Neuronal stem cell (in vitro differentiated cells): Measurements from ENCODE around the gene CYP1A2.
A peak's percentile ranks its signal among the peaks of the same experiment; 100 is the strongest.

Experiments used
- DNase-seq: peaks from one replicate; pipeline ENCODE4 v3.0.0-alpha.2; 2013; ENCODE audit warnings: low spot score
- H2AFZ ChIP-seq: one replicate; pipeline ENCODE4 v1.6.1; 2013; ENCODE audit warnings: mild to moderate bottlenecking, low read length, inconsistent platforms
- H2AK5ac ChIP-seq: 2 replicates; pipeline ENCODE4 v1.6.1; 2013; ENCODE audit warnings: low read depth, mild to moderate bottlenecking, inconsistent platforms, low read length, moderate library complexity, mixed read lengths
- H2BK120ac ChIP-seq: 2 replicates; pipeline ENCODE4 v1.6.1; 2013; ENCODE audit warnings: low read depth, mild to moderate bottlenecking, inconsistent platforms, low read length, moderate library complexity, mixed read lengths
- H2BK12ac ChIP-seq: one replicate; pipeline ENCODE4 v1.6.1; 2013; ENCODE audit warnings: low read length, inconsistent platforms
- H2BK15ac ChIP-seq: 2 replicates; pipeline ENCODE4 v1.6.1; 2013; ENCODE audit warnings: mild to moderate bottlenecking, low read length, inconsistent platforms, mixed read lengths
- H2BK5ac ChIP-seq: one replicate; pipeline ENCODE4 v1.6.1; 2013; ENCODE audit warnings: inconsistent platforms, mild to moderate bottlenecking, low read length, moderate library complexity
- H3K14ac ChIP-seq: one replicate; pipeline ENCODE4 v1.6.1; 2013; ENCODE audit warnings: low read length, inconsistent platforms
- H3K18ac ChIP-seq: 2 replicates; pipeline ENCODE4 v1.6.1; 2013; ENCODE audit warnings: low read length, inconsistent platforms
- H3K23ac ChIP-seq: 2 replicates; pipeline ENCODE4 v1.6.1; 2013; ENCODE audit warnings: low read depth, mild to moderate bottlenecking, mixed read lengths, low read length, inconsistent platforms; ENCODE audit not compliant: poor library complexity
- H3K27ac ChIP-seq: replicated peaks from 3 replicates; pipeline ENCODE4 v1.5.1; 2013; ENCODE audit warnings: low read length, inconsistent platforms
- H3K27me3 ChIP-seq, 3 experiments: 2 replicates each; pipeline ENCODE4 v1.6.1; 2013; ENCODE audit warnings: low read length in 3 of 3, mild to moderate bottlenecking in 2 of 3, inconsistent platforms in 1 of 3, low read depth in 1 of 3, mixed read lengths in 1 of 3, moderate library complexity in 1 of 3; ENCODE audit not compliant: control insufficient read depth in 3 of 3, insufficient read depth in 3 of 3
- H3K36me3 ChIP-seq, 2 donors: replicated peaks in 1 of 2; 2 replicates each; pipeline ENCODE4 v1.6.1; 2013; ENCODE audit warnings: low read length in 2 of 2; ENCODE audit not compliant: control insufficient read depth in 2 of 2, insufficient read depth in 2 of 2
- H3K4ac ChIP-seq: 2 replicates; pipeline ENCODE4 v1.6.1; 2013; ENCODE audit warnings: inconsistent platforms, mild to moderate bottlenecking, low read length, moderate library complexity
- H3K4me1 ChIP-seq, 2 donors: 1 replicate in 1 of 2; 2 replicates in 1 of 2; pipeline ENCODE4 v1.6.1; 2013; ENCODE audit warnings: low read length in 2 of 2, low read depth in 1 of 2; ENCODE audit not compliant: control insufficient read depth in 2 of 2, insufficient read depth in 1 of 2
- H3K4me2 ChIP-seq: one replicate; pipeline ENCODE4 v1.6.1; 2013; ENCODE audit warnings: mild to moderate bottlenecking, low read length, inconsistent platforms; ENCODE audit not compliant: insufficient read depth, poor library complexity, severe bottlenecking
- H3K4me3 ChIP-seq, 2 donors: 2 replicates each; pipeline ENCODE4 v1.5.1; 2013; ENCODE audit warnings: low read length in 2 of 2, mild to moderate bottlenecking in 2 of 2, inconsistent platforms in 1 of 2, moderate library complexity in 1 of 2
- H3K79me1 ChIP-seq: one replicate; pipeline ENCODE4 v1.6.1; 2013; ENCODE audit warnings: low read depth, mild to moderate bottlenecking, inconsistent platforms, low read length, moderate library complexity
- H3K9ac ChIP-seq: one replicate; pipeline ENCODE4 v1.6.1; 2013; ENCODE audit warnings: mild to moderate bottlenecking, low read depth, low read length, inconsistent platforms; ENCODE audit not compliant: poor library complexity
- H3K9me3 ChIP-seq, 2 donors: replicated peaks in 1 of 2; 2 replicates each; pipeline versions ENCODE3 to v1.6.1; 2013; ENCODE audit warnings: low read length in 2 of 2, mild to moderate bottlenecking in 2 of 2, inconsistent platforms in 1 of 2, low read depth in 1 of 2, mixed read lengths in 1 of 2, moderate library complexity in 1 of 2; ENCODE audit not compliant: control insufficient read depth in 2 of 2, insufficient read depth in 1 of 2
- H4K8ac ChIP-seq: one replicate; pipeline ENCODE4 v1.6.1; 2013; ENCODE audit warnings: low read depth, mild to moderate bottlenecking, inconsistent platforms, low read length, moderate library complexity
- H4K91ac ChIP-seq: one replicate; pipeline ENCODE4 v1.6.1; 2013; ENCODE audit warnings: low read length, low read depth, mild to moderate bottlenecking, inconsistent platforms; ENCODE audit not compliant: poor library complexity
- WGBS, 2 donors: extraction: QIAGEN DNeasy Blood & Tissue Kit; methylation state at CpG; one replicate each; pipeline ENCODE4 v1.1.7; 2013; ENCODE audit warnings: missing lambda C conversion rate in 2 of 2, mixed read lengths in 1 of 2; ENCODE audit not compliant: insufficient read length in 2 of 2, insufficient replicate concordance in 1 of 2; ENCODE audit errors: extremely low coverage in 2 of 2; 5-methylcytosine and 5-hydroxymethylcytosine counted together

CYP1A2 gene

DNA sequence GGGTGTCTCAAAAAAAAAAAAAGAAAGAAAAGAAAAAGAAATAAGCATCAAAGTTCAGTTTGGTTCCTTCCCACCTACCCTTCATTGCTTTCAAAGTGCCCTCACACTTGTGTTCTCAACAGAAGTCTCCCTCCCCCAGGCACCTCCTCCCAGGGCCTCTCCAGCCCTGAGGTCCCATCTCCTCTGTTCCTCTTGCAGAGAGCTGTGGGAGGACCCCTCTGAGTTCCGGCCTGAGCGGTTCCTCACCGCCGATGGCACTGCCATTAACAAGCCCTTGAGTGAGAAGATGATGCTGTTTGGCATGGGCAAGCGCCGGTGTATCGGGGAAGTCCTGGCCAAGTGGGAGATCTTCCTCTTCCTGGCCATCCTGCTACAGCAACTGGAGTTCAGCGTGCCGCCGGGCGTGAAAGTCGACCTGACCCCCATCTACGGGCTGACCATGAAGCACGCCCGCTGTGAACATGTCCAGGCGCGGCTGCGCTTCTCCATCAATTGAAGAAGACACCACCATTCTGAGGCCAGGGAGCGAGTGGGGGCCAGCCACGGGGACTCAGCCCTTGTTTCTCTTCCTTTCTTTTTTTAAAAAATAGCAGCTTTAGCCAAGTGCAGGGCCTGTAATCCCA, 6.1 kb downstream of the CYP1A2 start:
- Histone ChIP-seq H2BK15ac (no peak overlapping the region), H3K4me1 (peaks cover 0 to 11% of the 10 kb centered on the region in 2 donors), H3K36me3 (no peaks in the 10 kb centered on the region), H3K27ac (no peak overlapping the region), H3K14ac (no peak overlapping the region), H4K8ac (no peak overlapping the region), H3K18ac (no peak overlapping the region), H3K4me2 (no peak overlapping the region), H3K79me1 (no peaks in the 10 kb centered on the region), H3K27me3 (peaks cover 0 to 33% (median 25%) of the 10 kb centered on the region in 3 experiments), H2BK5ac (no peak overlapping the region), H3K4me3 (no peak overlapping the region), H2BK12ac (no peak overlapping the region), H3K9ac (no peak overlapping the region), H4K91ac (no peak overlapping the region), H2BK120ac (no peak overlapping the region), H3K4ac (no peak overlapping the region), H2AFZ (no peak overlapping the region), H3K9me3 (peaks cover 0 to 2% of the 10 kb centered on the region in 2 donors), H2AK5ac (no peak overlapping the region), H3K23ac (no peak overlapping the region)
- WGBS, 2 donors = no CpG with 5 or more reads among the region's 20 CpGs
- DNase-seq = no peak

DNA sequence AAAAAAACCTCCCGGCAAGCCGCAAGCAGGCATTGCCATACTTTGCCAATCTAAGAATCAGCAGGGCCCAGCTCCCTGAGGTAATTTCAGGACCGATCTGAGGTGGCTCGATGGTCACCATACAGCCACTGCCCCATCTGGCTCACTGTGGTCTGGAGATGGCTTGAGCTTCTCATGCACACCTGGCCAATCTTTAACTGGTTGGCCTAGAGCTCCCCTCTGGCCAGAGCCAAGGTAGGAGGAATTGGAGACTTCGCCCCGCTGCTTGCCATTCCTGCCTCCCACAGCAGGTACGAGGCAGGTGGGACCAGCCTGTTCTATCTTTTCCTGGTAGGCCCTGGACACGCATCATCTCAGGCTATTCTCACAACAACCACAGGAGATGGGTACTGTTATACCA, 10.1 kb downstream of the CYP1A2 start:
- Histone ChIP-seq H4K8ac (no peak overlapping the region), H3K14ac (no peak overlapping the region), H3K9me3 (no peaks in the 10 kb centered on the region), H3K27me3 (peaks cover 0 to 5% (median 0%) of the 10 kb centered on the region in 3 experiments), H2BK120ac (no peak overlapping the region), H2BK15ac (peak overlapping the region; percentile 69), H2AFZ (no peak overlapping the region), H3K18ac (peak overlapping the region; percentile 65), H3K79me1 (no peaks in the 10 kb centered on the region), H3K36me3 (no peaks in the 10 kb centered on the region), H2BK12ac (peak overlapping the region; percentile 88), H2BK5ac (no peak overlapping the region), H3K27ac (no peak overlapping the region), H4K91ac (no peak overlapping the region), H3K4me3 (no peak overlapping the region), H3K9ac (no peak overlapping the region), H3K4me2 (no peak overlapping the region), H2AK5ac (peak overlapping the region; percentile 73), H3K4ac (no peak overlapping the region), H3K23ac (peak overlapping the region; percentile 67), H3K4me1 (peaks cover 7 to 14% of the 10 kb centered on the region in 2 donors)
- WGBS, 2 donors = no CpG with 5 or more reads among the region's 8 CpGs
- DNase-seq = no peak

DNA sequence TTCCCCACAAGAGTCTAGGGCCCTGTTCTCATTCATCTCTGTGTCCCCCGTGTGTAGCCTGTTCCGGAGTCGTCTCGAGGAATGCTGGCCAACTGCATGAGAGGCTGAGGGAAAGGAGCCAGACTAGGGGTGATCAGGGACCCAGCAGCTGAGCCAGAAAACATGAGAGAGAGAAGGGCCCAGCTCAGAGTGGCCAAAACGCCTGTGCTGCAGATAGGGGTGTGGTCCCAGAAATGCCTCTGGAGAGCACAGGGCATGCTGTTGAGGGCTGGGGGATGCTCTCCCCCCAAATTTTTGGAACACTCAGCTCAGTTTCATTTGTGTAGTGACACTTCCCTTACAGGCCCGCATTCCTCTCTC, 14.1 kb downstream of the CYP1A2 start:
- Histone ChIP-seq H3K4me1 (peaks cover 7 to 14% of the 10 kb centered on the region in 2 donors), H2BK12ac (peak overlapping the region; percentile 66), H3K4ac (no peak overlapping the region), H3K9me3 (no peaks in the 10 kb centered on the region), H2BK5ac (no peak overlapping the region), H2BK15ac (peak overlapping the region; percentile 100), H3K14ac (peak overlapping the region; percentile 31), H2BK120ac (peak overlapping the region; percentile 72), H4K91ac (peak overlapping the region; percentile 43), H3K27me3 (peaks cover 0 to 6% (median 0%) of the 10 kb centered on the region in 3 experiments), H3K27ac (no peak overlapping the region), H3K36me3 (no peaks in the 10 kb centered on the region), H3K9ac (no peak overlapping the region), H3K4me3 (no peak overlapping the region), H4K8ac (no peak overlapping the region), H3K79me1 (no peaks in the 10 kb centered on the region), H3K18ac (peak overlapping the region; percentile 93), H3K23ac (no peak overlapping the region), H2AFZ (peak overlapping the region; percentile 83), H2AK5ac (peak overlapping the region; percentile 89), H3K4me2 (no peak overlapping the region)
- whole genome bisulfite sequencing, 2 donors = no CpG with 5 or more reads among the region's 6 CpGs
- no peak for DNase-seq

DNA sequence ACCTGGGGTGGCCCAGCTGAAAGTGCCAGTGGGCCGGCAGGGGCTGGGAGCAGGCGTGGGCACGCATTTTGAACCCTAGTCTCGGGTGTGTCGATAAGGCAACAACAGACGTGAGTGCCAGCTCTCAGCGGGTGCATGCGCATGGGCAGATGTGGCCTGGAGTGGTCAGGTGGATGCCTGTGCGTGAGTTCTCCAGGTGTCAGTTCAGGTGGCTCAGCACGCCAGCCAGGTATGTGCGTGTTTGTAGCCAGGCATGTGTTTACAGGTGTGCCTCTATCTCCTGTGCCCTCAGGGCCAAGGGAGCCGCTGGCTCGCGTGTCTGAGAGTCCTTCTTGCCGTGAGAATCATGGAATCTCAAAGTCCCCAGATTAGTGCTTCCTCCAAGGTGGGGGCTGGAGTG, 14.8 kb downstream of the CYP1A2 start:
- peak overlapping the region; percentile 98 for H2BK12ac ChIP-seq
- WGBS, 2 donors = no CpG with 5 or more reads among the region's 15 CpGs
- no peak overlapping the region for H4K8ac ChIP-seq
- peaks cover 7 to 14% of the 10 kb centered on the region in 2 donors for H3K4me1 ChIP-seq
- H3K27ac ChIP-seq = no peak overlapping the region
- peak overlapping the region; percentile 53 for H3K4ac ChIP-seq
- no peak overlapping the region for H3K4me3 ChIP-seq
- H3K9me3 ChIP-seq = no peaks in the 10 kb centered on the region
- no peak overlapping the region for H2AFZ ChIP-seq
- H2AK5ac ChIP-seq = peak overlapping the region; percentile 95
- peaks cover 0 to 6% (median 0%) of the 10 kb centered on the region in 3 experiments for H3K27me3 ChIP-seq
- H2BK120ac ChIP-seq = no peak overlapping the region
- H4K91ac ChIP-seq = no peak overlapping the region
- no peak overlapping the region for H3K14ac ChIP-seq
- no peak overlapping the region for H3K4me2 ChIP-seq
- DNase-seq = no peak
- H3K36me3 ChIP-seq = no peaks in the 10 kb centered on the region
- no peak overlapping the region for H2BK5ac ChIP-seq
- peak overlapping the region; percentile 93 for H3K23ac ChIP-seq
- peak overlapping the region; percentile 87 for H3K18ac ChIP-seq
- peak overlapping the region; percentile 100 for H2BK15ac ChIP-seq
- peak overlapping the region; percentile 60 for H3K9ac ChIP-seq
- no peaks in the 10 kb centered on the region for H3K79me1 ChIP-seq
